Measurements from ENCODE around the gene LDHD. TPM values are rescaled to one million over a fixed set of nuclear protein-coding genes. Genes with fewer than 3 reads are reported as not detected.

The LDHD gene
- total RNA-seq, 1 donor from 2014 or later = not detected

DNA sequence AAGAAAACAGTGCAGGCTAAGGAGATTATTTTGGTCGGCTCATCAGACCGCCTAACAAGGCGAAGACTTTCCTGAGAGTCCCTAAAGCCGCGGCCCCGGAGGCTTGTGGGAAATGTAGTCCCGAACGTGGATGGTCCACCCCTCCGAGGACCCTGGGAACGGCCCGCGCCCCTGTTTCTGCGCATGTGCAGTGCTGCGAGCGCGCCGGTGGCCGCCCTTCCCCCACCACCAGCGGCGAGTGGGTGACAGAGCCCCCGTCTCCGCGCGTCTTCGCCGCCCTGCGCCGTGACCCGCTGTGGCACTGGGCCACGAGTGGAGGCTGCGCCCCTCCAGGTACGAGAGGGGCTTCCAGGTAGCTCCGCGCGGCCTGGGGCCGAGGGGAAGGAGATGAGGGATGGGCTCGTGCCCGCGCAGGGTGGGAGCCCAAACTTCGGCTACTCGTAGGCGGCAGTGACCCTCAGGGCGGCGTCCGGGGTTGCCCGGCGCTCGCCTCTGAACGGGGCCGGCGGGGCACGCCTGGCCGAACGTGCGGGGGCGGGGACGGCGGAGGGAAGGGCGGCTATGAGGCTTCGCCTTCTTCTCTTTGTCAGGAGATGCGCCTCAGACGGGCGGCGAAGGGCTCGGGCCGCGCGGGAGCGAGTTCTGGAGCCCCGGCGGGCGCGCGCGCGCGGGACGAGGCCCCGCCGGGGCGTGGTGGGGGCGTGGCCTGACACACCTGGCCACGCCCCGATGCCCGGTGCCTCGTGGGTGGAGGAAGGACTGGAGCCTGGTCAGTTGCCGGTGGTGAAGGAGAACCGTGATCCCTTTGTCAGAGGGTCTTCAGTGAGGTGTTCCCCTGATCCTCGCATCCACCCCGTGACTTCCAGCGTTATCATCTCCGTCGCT is 32.0 kb upstream of the LDHD start, which contains the start of gene ZFP1:
Gene ZFP1 (plus strand): TSS at position 214 of the 885 bp plus-strand sequence. CDS start 4,428 bp downstream, outside the sequence.
- peak within 1 kb of the TSS; percentile 87 for H3K27ac Mint-ChIP-seq
- H3K4me1 Mint-ChIP-seq = peaks cover 29% of the 10 kb centered on the region
- POLR2A ChIA-PET = interaction anchor here (0.8 to 1.0 kb wide), 2 partner anchors 285 to 499 kb away, joined by 3 read pairs; partner anchors contain the start of genes CFDP1, KARS1 and TERF2IP
- intact Hi-C loops (cut with micrococcal nuclease) = loop anchor here (1.0 to 2.0 kb wide), 12 partner anchors 38 to 852 kb away; partner anchors contain the start of genes ADAT1, CFDP1, GLG1 and KARS1
- H3K4me3 Mint-ChIP-seq = peak within 1 kb of the TSS; percentile 89
- DNase-seq (peak; percentile 97), ATAC-seq (ENCODE audit: low read depth) (peak; percentile 86)
- TF ChIP-seq CTCF (IDR thresholded peaks at IDR 0.05) = no peak
- CTCF ChIA-PET = interaction anchor here (1.1 kb wide), 1 partner anchor 37 kb away, joined by 3 read pairs; no protein-coding TSS in a partner anchor
- H3K27me3 Mint-ChIP-seq = no peaks in the 10 kb centered on the region
- H3K36me3 Mint-ChIP-seq (ENCODE audit: low read depth) = peaks cover 29% of the 10 kb centered on the region
- peaks cover 18% of the 10 kb centered on the region for H3K9me3 Mint-ChIP-seq

DNA sequence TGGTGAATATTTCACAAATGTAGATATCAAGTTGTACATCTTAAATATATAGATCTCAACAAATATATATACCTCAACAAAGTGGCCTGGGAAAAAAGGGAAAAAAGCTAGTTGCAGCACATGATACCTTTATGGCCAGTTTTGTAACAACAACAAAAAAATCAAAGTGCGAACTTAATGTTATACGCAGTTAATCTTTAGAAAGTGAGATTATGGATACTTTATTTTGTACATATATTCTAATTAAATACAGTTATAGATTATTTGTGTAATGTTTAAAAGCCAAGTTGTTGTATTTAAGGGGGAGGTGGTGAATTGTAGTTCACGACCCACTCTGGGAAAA is 31.4 kb upstream of the LDHD start:
- CTCF ChIA-PET = interaction anchor here (1.1 kb wide), 1 partner anchor 37 kb away, joined by 3 read pairs; no protein-coding TSS in a partner anchor
- peaks cover 18% of the 10 kb centered on the region for H3K9me3 Mint-ChIP-seq
- intact Hi-C loops (cut with micrococcal nuclease) = loop anchor here (1.0 to 2.0 kb wide), 12 partner anchors 37 to 851 kb away; partner anchors contain the start of genes ADAT1, CFDP1, GLG1 and KARS1
- TF ChIP-seq CTCF (IDR thresholded peaks at IDR 0.05) = no peak
- H3K27me3 Mint-ChIP-seq = no peaks in the 10 kb centered on the region
- ATAC-seq (ENCODE audit: low read depth) (no peak), DNase-seq (no peak)
- H3K4me1 Mint-ChIP-seq = peaks cover 26% of the 10 kb centered on the region
- no peak overlapping the region for H3K27ac Mint-ChIP-seq
- H3K36me3 Mint-ChIP-seq (ENCODE audit: low read depth) = peaks cover 26% of the 10 kb centered on the region
- POLR2A ChIA-PET = interaction anchor here (1.0 kb wide), 1 partner anchor 500 kb away, joined by 3 read pairs; the partner anchor contains the start of genes KARS1 and TERF2IP
- peak overlapping the region; percentile 89 for H3K4me3 Mint-ChIP-seq

DNA sequence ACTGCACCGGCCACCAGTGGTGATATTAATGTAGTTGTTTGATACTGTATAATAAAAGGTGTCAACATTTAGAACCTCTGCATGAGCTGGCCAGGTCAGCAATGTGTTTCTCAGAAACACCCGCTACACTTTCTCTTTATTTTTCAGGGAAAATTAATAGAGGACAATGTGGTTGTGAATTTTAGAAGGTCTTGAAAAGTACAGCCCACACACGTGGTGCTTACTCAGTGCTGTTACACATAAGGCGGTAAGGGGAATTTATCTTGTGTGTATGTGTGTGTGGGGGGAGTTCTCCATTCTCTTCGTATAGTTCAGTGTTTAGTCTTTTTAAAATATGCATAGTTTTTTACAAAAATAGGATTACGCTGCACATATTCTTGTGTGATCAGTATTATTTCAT is 27.4 kb upstream of the LDHD start:
- ChIA-PET POLR2A (no interaction called here), CTCF (no interaction called here)
- Mint-ChIP-seq H3K4me3 (no peak overlapping the region), H3K36me3 (ENCODE audit: low read depth) (peaks cover under 1% of the 10 kb centered on the region), H3K27ac (no peak overlapping the region), H3K4me1 (peaks cover under 1% of the 10 kb centered on the region), H3K9me3 (no peaks in the 10 kb centered on the region), H3K27me3 (peaks cover 5% of the 10 kb centered on the region)
- DNase-seq = no peak
- intact Hi-C loops (cut with micrococcal nuclease) = no loop called here
- no peak for TF ChIP-seq CTCF (IDR thresholded peaks at IDR 0.05)
- no peak for ATAC-seq (ENCODE audit: low read depth)

- ChIA-PET CTCF (no interaction called here), POLR2A (no interaction called here)
- no peak overlapping the region for H3K4me3 Mint-ChIP-seq
- no peak overlapping the region for H3K27ac Mint-ChIP-seq
- intact Hi-C loops (cut with micrococcal nuclease) = no loop called here
- peaks cover 5% of the 10 kb centered on the region for H3K27me3 Mint-ChIP-seq
- ATAC-seq (ENCODE audit: low read depth) (no peak), DNase-seq (no peak)
- H3K36me3 Mint-ChIP-seq (ENCODE audit: low read depth) = no peaks in the 10 kb centered on the region
- H3K9me3 Mint-ChIP-seq = no peaks in the 10 kb centered on the region
- peaks cover 8% of the 10 kb centered on the region for H3K4me1 Mint-ChIP-seq
- no peak for TF ChIP-seq CTCF (IDR thresholded peaks at IDR 0.05)
Measured at GRCh38 chr16:75139498-75139897, 22.9 kb upstream of the LDHD start.

- POLR2A ChIA-PET = no interaction called here
- CTCF ChIA-PET = no interaction called here
- no peak overlapping the region for H3K27ac Mint-ChIP-seq
- H3K9me3 Mint-ChIP-seq = no peaks in the 10 kb centered on the region
- intact Hi-C loops (cut with micrococcal nuclease) = no loop called here
- peaks cover 5% of the 10 kb centered on the region for H3K27me3 Mint-ChIP-seq
- ATAC-seq (ENCODE audit: low read depth) (no peak), DNase-seq (no peak)
- H3K36me3 Mint-ChIP-seq (ENCODE audit: low read depth) = no peaks in the 10 kb centered on the region
- no peak overlapping the region for H3K4me3 Mint-ChIP-seq
- H3K4me1 Mint-ChIP-seq = peaks cover 8% of the 10 kb centered on the region
- TF ChIP-seq CTCF (IDR thresholded peaks at IDR 0.05) = no peak
Measured at GRCh38 chr16:75138636-75139035, 22.1 kb upstream of the LDHD start.
